T follicular helper cell (primary cell): ENCODE results near the gene COL24A1.
"Not testable (repeated sequence)": the region's sequence is repeated elsewhere in the genome, so short reads cannot be mapped to it uniquely, and the experiment has no call there.

Experiments used
- DNase-seq: peaks from one replicate; pipeline ENCODE4 v3.0.0-alpha.2; 2020; ENCODE audit warnings: low read depth

Gene COL24A1

DNA sequence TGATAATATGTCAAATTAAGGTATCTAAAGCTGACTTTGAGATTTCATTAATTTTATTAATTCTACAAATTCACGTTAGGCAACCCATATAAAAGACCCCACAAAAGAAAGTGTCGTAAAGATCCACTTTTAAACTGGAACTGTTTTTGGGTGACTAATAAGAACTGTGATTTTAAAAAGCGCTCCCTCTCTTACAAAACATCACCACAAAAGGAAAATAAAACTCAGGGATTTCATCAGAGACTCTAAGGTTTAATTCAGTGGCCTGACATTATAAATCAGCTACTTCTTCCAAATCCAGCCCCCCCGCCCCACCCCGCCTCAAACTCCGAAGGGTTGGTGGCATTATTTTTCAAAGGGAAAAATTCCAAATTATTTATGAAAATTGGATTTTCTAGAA lies 2.7 kb downstream of the COL24A1 start:
- DNase-seq: no peak

DNA sequence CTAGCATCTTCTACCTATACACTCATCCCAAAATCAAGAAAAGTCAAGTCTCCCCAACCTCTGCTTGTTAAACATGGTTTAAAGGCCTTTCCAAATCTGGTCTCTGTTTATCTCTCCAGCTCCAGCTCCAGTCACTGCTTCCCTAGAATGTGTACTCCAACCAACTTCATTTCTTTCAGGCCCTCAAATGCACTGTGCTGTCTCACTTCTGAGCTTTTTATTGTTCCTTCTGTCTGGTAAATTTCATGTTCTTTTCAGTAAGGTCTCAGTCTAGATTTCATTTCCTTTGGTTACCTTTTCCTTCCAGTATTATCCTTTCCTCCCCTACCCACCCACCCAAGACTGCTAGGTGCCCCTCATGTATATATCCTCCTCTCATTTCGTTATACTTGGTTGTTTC lies 3.7 kb downstream of the COL24A1 start:
- no peak for DNase-seq

DNA sequence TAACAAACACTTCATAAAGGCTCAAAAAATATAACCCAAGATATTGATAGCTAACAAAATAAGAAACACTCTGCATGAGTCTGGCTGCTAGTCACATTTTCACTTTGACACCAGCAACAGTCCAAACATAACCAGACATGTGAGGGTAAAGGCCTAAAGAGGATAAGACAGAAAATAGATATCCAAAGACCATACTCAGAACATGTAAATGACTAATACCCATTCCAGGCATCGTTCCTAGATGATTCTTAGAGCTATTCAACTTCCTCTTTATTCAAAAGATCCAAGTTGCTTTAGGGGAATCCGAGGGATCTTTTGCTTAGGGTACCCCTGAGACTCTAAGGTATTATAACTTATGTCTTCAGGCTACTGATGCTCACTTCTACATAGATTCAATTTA lies 5.1 kb downstream of the COL24A1 start:
- DNase-seq: no peak

DNA sequence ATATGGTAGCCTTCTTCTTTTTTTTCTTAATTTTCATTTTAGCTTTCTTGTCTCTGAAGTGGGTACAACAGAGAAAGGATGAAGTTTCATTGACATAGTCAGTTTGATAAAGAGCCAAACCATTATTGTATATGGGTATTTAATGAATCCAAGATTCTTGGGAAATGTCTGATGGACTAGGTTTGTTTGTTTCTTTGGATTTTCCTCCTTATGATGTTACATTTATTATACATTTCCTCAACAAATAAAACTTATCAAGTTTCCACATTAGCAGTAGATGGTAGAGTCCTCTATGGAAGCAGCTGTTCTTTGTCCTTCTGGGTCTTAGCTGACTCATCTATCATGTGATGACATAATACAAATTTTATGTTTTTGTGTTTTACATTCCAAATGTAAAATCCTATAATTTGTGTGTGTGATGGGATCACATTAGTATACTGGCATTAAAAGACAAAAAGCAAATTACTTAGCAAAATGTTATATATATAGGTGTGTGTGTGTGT lies 6.0 kb downstream of the COL24A1 start:
- no peak for DNase-seq

DNA sequence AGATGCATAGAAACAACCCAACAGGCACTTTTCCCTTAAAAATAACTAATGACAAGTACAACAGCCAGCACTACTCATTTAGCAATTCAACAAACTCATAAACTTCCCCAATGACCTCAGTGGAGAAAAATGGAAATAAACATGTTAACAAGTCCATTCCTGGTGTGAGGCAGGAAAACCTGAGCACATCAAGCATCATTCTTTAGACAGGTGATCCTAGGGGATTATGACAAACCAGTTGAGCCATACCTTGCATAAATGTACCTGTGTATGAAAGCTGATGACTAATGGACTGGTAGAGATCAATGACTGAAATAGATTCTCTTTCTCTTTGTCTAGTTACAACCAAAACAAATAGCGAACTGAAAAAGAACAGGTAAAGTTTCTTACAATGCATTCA lies 7.0 kb downstream of the COL24A1 start:
- no peak for DNase-seq

DNA sequence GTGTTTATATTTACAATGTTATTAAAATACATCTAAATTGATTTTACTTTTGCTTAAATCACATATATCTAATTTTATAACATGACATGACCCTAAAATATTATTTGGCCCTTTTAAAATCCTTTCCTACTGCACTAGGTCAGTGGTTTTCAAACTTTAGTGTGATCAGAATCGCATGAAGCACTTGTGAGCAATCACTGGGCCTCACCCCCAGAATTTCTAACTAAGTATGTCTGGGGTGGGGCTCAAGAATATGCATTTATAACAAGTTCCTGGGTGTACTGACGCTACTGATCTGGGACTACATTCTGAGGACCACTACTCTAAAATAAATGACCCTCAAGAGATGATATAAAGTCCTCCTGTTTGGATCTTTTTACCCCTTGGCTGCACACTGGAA lies 8.8 kb downstream of the COL24A1 start:
- DNase-seq: no peak

DNA sequence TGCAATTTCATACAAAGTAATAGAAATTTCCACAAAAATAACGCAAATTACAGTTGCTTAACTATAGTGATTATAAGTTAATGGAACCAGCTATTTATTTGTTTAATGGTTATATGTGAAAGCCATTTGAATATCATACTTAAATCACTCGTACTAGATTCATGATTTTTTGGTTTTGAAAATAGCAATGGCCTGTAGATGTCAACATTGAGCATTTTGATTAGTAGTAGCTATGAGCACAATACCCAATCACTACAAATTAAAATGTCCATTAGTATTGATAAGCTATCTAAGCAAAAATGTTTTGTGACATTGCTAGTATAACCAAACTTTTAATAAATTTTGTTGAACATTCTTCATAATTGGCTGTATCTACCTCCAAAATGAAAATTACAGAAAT lies 10.0 kb downstream of the COL24A1 start:
- no peak for DNase-seq

DNA sequence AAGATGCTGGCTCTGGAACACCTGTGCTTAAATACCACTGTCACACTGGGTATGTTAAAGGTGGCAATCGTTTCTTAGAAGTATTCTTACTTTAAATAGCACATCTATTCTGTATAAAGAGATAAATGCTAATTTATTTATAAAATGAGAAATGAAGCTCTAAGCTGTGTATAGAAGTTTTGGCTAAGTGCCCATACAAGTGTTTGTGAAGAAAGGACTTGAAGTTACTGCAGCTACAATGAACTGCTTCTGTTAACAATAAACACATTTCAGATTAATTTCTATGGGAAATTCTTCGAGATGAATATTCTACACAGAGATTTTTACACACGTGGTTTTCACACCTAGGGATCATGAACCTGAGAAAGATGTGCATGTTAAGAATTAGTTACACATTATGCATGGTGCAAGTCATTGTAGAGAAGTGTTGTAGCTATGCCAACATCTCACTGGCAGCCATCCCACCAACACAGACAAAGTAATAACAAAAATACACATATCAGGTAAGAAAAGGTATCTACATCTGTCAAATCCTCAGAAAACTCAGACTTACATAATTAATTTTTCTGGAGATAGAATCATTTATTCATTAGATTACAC lies 16.2 kb downstream of the COL24A1 start:
- DNase-seq: no peak

DNA sequence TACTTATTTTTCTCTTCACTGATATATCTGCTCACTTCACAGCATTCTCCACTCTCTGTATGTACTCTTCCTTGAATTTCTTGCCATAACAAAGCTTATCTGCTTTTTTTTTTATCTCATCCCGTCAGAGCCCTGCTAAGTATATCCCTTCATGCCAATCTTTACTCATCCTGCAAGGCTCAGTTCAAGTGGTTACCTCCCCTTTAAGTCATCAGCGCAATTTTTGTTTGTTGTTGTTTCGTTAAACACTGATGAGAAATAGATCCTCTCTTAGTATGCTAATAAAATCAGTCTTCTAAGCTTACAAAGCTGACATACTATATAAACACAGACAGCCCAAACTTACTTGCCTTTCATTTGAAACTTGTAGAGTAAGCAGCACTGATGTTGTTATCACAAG lies 17.8 kb downstream of the COL24A1 start:
- DNase-seq: no peak

DNA sequence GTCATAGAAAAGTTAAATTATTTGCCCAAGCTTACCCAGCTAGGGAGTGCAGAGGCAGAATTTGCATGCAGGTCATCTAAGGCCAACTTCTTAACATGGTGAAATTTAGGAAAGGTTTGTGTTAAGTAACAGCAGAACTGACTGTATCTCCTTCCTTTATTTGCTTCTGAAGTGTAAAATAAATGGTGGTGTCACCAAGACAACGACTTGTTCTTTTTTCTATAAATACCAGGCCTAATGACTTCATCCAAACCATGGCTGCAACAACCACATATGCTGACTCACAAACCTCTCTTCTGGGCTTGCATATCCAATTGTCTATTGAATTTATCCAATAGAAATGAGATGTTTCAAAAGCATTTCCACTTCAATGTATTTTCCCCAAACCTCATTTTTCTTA lies 19.1 kb downstream of the COL24A1 start:
- DNase-seq: no peak

DNA sequence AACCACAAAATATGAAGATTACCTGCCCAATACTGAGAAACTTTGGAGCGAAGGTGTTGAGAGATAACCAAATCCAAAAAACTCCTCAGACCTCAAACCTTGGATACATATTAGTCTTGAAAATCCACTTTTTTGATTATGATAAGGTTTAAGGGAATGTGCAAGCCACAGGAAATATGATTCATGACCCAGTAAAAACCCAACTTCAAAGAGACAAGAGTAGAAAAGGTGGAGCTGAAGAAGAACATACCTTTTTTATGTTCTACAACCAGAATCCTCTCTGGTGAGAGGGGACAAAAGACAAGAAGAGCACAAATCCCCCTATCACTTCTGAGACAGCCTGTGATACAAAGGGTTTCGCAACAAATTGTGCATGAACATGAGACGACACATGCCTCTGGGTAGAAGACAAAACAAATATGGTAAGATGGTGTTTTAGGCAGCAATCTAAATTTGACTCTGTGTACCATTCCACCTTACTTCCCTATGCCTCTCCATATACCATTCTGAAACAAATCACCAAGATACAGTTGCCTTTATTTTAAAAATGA lies 37.3 kb downstream of the COL24A1 start:
- DNase-seq: no peak

DNA sequence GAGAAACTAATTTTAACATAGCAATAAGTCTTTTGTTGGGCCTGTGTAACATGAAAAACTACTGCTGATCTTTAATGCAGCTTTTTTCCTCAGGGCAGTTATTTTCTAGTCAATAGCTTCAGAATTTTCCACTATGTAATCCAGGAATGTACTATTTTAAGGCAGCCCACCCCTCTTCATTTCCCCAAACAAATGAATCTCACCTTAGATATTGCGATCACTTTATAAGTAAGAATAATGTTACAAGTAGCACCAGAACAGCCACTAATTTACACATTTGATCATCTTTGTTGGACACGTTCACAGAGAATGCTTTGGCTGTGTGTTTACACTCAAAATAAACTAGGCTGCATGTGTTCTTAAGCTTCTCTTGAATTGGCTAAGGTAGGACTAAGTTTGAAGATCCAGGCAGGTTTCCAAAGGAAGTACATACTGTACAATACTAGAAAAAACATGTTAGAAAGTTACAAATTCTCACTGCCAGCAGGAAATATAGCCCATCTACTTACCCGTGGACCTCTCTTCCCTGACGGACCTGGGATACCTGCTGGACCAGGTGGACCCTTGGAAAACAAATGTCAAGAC lies 41.7 kb downstream of the COL24A1 start:
- DNase-seq: no peak

DNA sequence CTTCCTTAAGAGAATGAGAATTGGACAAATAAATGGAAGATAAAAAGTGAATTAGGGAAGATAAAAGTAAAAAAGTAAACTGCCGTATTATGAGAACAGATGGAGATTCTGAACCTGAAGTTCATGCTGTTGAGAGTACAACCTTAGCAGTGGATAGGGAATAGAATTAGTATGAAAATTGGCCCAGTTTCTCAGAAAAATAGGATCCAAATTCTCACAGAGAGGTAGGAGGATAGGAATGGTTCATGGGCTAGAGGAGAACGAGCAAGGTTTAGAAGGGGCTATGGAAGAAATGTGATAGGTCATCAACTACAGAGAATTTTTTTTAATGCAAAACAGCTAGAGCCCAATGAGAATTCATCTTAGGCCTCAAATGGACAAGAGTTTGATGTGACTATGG lies 42.3 kb downstream of the COL24A1 start:
- no peak for DNase-seq

DNA sequence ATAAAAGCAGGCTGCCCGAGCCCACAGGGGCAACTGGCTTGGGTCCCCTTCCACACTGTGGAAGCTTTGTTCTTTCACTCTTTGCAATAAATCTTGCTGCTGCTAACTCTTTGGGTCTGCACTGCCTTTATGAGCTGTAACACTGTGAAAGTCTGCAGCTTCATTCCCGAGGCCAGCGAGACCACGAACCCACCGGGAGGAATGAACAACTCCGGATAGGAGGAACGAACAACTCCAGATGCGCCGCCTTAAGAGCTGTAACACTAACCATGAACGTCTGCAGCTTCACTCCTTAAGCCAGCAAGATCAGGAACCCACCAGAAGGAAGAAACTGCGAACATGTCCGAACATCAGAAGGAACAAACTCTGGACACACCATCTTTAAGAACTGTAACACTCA lies 45.0 kb downstream of the COL24A1 start:
- not testable (repeated sequence) for DNase-seq

DNA sequence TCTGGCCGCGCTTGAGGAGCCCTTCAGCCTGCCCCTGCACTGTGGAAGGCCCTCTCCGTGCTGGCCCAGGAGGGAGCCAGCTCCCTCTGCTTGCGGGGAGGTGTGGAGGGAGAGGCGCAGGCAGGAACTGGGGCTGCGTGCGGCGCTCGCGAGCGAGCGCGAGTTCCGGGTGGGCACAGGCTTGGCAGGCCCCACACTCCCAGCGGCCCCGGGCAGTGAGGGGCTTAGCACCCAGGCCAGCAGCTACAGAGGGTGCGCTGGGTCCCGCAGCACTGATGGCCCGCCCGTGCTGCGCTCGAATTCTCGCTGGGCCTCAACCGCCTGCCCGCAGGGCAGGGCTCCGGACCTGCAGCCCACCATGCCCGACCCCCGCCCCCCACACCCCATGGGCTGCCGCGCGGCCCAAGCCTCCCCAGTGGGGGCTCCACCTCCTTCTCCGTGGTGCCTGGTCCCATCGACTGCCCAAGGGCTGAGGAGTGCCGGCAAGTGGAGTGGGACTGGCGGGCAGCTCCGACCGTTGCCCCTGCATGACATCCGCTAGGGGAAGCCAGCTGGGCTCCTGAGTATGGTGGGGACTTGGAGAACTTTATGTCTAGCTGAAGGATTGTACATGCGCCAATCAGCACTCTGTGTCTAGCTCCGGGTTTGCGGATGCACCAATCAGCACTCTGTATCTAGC lies 46.0 kb downstream of the COL24A1 start:
- DNase-seq: no peak

DNA sequence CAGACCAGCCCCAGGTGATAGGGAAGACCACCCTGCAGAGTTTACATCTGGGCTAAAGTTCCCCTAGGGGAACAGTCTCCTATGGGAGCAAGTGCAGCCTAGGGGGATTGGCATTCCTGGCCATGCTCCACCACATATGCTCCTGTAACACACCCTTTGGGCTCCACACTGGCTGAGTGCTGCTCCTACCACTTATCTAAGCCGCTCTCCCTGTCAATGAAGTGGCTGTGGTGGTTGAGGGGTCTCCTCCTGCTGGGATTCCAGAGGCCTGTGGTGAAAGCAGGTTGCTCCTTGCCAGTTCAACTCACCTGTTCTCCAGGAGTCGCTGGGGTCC lies 51.1 kb downstream of the COL24A1 start:
- no peak for DNase-seq

DNA sequence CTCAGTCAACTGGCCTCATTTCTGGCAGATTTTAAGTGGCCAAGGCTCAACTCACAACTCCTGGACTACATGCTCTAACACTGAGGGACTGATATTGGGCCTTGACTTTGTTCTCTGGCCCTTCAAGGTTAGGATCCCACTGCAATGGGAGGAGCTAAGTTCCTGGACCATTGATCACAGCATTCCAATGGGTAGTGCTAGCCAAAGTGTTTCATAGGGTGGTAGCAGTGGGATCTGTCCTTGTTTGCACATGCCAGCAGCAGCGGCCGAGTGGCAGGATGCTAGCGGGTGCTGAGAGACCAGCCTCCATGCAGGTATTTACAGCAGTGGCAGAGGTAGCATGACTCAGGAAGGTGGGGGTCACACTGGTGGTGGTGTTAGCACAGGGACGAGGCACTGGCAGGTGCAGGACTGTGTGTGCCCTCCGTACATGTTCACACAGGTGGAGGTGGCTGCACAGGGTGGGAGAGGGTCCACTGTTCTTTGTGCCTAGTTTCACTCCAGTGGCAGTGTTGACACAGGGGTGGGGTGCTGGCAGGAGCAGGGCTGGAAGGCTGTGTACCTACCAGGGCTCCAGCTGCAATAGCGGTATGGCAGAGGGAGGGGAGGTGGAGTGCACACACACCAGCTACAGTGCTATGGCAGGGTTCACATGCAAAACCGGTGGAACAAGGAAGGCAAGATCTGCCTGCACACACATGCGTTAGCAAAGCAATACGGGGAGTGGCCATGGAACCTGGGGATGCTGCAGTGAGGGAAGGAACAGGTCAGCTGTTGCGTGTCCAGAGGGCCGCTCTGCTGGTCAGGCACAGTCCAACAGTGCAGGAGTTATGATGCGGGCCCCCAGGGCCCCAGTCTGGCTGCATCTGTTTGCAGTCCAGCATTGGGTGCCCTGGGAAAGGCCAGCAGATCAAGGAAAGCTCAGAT lies 51.7 kb downstream of the COL24A1 start:
- DNase-seq: no peak

DNA sequence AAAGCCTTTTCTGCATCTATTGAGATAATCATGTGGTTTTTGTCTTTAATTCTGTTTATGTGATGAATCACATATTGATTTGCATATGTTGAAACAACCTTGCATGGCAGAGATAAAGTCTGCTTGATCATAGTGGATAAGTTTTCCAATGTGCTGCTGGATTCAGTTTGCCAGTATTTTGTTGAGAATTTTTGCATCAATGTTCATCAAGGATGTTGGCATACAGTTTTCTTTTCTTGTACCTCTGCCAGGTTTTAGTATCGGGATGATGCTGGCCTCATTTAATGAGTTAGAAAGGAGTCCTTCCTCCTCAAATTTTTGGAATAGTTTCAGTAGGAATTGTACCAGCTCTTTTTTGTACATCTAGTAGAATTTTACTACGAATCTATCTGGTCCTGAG lies 55.0 kb downstream of the COL24A1 start:
- DNase-seq: no peak

DNA sequence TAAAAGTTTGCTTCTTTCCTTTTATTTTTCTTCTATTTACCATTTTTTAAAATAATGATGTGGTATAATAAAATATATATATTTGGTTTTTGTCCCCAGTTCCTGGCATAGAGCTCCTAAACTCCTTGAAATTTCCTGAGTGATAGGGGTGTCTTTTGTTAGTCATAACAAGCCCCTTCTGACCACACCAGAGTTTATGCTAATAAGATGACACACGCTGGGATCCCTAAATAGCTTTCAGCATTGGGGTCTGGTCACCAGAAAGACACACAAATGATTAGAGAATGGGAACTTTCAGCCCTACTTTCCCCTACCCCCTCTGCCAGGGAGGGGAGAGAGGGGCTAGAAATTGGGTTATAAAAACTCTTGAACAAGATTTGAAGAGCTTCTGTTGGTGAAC lies 56.2 kb downstream of the COL24A1 start:
- no peak for DNase-seq

DNA sequence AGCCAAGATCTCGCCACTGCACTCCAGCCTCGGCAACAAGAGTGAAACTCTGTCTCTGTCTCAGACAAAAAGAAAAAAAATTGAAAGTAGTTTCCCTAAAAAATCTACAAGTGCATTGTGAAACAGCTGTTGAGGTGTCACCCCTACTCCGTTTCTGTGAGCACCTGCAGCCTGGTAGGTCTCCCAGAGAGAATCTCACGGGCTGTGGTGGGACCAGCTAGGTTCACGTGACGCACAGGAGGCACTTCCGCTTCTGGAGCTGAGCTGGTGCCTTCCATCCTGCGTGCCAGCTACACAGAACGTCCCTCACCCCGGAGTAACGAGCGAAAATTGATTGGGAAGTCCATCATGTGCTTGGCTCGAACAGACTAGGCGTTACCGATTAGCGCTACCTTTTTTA lies 66.8 kb downstream of the COL24A1 start:
- DNase-seq: no peak

DNA sequence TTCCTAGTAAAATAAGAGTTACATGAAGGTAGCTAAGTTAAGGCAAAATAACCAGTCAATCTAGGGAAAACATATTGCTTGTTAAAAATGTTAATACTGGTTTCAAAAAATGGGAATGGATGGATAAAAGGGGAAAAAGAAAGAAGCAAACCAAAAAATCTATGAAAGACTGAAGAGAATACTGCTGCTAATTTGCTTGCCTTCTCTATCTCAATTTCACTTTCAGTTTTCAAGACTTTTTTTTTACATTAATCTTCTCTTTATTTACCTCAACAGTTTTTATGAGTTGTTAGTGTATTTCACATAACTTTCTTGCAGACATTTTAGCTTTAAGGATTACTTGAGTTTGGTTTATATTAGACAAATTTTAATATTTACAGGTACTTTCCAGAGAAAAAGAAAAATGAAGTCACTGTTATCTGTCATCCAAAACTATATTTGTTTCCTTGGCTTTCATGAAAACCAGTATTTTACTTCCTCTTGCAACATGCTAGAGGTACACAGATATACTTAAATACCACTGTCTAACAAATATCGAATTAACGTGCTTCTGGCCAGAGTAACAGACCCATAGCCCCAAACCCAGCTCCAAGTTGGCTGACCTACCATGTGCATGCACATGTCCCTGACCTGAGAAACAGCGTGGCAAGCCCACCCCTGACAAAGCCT lies 70.7 kb downstream of the COL24A1 start:
- no peak for DNase-seq

DNA sequence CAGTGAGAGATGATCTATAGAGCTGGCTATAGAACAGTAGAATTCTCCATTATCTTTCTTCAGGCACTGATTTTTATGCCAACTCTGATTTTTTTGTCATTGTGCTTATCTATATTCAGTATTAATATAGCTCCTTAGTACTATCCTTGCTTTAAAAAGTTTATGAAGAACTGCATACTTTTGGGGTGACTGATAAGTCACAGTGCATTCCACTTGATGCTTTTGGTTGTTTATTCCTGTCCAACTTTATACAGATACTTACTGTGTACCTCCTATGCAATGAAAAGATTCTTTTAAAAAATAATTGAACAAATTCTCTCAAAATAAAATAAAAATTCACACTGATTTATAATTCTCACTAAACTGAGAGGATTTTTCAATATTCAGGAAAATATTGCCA lies 71.6 kb downstream of the COL24A1 start:
- no peak for DNase-seq
